WI38 (cell line): ENCODE data around the gene NRIP3.

Experiments used
- H3K4me3 ChIP-seq: 2 replicates; pipeline ENCODE4 v1.5.1; 2011; ENCODE audit warnings: low read depth, mild to moderate bottlenecking, control low read depth, low read length
- TF ChIP-seq, protein P1 (sequence below): IDR thresholded peaks from 2 replicates; pipeline ENCODE4 v1.5.1; 2012; ENCODE audit warnings: low read depth, mild to moderate bottlenecking, control low read depth, low read length

NRIP3 gene

DNA sequence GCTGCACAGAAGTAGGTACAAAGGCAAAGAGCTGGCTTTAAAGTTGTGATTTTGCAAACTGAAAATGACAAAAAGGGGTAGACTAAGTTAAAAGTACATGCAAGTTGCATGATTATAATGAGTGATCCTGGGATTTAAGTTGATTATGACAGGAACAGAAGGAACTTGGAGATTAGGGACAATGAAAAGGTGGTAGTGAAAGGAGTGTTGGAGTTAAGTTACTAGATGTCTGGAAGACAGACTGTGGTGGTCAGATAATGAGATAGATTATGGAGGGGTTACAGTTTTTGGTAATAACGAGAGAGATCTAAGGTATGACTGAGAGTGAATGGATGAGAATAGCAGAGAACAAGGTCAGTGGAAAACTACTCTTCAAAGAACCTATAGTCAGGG, 31.9 kb downstream of the NRIP3 start:
- H3K4me3 ChIP-seq = no peak overlapping the region

DNA sequence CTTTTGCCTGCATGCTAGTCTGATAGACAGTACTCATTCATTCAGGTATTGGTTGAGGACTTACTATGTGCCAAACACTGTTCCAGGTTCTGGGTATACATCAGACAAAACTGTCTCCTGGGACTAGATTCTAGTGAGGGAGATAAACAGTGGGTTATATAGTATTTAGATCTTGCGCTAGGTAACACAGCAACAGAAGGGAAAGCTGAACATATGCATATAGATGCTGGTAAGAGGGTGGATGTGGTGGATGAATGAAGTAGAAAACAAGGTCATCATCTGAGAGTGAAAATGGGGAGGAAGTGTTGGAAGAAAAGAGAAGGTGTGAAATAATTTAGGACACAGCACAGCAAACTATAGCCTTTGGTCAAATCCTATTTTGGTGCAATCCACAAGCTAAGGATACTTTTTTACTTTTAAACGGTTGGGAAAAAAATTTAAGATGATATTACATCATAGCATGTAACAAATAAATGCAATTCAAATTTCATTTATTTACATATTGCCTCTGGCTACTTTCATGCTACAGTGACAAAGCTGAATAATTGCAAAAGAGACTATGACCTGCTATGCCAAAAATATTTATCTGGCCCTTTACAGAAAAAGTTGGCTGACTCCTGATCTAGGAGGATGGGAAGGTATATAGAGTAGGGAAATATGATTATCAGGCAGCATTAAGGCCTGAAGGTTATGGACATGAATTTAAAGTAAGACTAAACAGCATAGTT, 32.4 kb downstream of the NRIP3 start:
- TF ChIP-seq, protein P1, sequence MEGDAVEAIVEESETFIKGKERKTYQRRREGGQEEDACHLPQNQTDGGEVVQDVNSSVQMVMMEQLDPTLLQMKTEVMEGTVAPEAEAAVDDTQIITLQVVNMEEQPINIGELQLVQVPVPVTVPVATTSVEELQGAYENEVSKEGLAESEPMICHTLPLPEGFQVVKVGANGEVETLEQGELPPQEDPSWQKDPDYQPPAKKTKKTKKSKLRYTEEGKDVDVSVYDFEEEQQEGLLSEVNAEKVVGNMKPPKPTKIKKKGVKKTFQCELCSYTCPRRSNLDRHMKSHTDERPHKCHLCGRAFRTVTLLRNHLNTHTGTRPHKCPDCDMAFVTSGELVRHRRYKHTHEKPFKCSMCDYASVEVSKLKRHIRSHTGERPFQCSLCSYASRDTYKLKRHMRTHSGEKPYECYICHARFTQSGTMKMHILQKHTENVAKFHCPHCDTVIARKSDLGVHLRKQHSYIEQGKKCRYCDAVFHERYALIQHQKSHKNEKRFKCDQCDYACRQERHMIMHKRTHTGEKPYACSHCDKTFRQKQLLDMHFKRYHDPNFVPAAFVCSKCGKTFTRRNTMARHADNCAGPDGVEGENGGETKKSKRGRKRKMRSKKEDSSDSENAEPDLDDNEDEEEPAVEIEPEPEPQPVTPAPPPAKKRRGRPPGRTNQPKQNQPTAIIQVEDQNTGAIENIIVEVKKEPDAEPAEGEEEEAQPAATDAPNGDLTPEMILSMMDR = no peak
- no peak overlapping the region for H3K4me3 ChIP-seq

More for the DNA sequence above, 31.9 kb downstream of the NRIP3 start:
- TF ChIP-seq, protein P1 = no peak

DNA sequence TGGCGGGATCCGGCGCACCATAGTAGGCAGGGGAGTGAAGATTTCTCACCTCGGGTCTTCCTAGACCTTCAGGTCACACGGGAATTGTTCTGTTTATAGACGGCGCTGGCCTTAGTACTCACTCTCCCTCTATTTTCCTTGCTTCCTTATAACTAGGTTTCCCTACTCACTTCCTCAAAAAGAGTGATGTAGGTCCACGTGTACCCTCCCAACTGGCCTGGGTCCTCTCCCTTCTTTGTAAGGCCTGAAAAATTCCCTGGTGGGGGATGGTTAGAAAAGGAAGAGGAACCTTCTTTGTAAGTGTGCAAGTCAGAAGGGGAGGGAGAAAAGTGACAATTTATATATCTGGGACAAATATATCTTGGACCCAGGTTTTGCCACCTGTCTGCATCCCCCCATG, 36.6 kb downstream of the NRIP3 start:
- TF ChIP-seq, protein P1 = no peak
- H3K4me3 ChIP-seq = no peak overlapping the region

DNA sequence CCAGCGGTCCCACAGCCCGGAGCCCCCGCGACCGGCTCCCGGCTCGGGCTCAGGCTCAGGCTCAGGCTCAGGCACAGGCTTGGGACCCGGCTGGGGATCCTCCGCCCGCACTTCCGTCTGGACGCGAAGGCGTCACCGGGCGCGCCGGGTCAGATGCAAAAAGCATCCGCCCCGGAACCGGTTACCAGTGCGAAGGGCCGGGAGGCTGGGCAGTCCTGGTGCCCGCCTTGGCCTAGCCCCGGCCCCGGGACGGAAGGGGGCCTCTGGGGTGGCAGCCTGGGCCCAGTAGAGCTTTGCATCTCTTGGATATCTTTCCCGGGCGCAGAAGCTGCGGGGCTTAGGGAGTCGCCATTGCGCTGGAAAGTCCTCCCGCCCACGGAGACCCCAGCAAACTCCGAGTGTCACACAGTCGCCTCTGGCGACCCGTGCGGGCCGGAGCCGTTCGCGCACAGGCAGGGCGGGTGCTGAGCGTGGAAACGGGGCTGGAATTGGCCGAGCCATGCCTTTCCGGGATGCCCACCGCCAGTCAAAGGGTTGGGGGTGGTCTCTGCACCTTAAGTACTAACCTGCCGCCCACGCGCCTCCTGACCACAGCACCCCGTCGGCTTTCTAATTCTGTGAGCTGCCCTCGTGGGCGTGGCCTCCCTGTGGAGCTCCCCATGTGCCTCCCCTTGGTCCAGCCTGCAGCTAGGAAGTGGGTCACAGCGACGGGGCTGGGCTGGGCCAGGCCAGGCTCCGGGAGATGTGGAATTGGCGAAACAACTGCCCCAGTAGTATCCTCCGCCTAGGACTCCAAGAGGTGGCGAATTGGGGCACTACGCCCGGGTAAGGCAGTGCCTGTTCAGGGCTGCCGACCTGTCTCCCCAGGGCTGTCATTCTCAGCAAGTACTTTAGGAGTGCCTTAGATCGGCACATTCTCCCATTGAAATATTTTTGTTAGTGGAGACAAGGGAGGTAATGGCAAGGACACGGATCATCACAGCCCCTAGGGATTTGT, 39.2 kb downstream of the NRIP3 start, which contains the start of gene TMEM9B:
Gene TMEM9B (minus strand): TSS at position 119 of the 997 bp plus-strand sequence. CDS start 129 bp downstream, outside the sequence.
- TF ChIP-seq, protein P1 = no peak
- peak within 1 kb of the TSS; percentile 89 for H3K4me3 ChIP-seq

DNA sequence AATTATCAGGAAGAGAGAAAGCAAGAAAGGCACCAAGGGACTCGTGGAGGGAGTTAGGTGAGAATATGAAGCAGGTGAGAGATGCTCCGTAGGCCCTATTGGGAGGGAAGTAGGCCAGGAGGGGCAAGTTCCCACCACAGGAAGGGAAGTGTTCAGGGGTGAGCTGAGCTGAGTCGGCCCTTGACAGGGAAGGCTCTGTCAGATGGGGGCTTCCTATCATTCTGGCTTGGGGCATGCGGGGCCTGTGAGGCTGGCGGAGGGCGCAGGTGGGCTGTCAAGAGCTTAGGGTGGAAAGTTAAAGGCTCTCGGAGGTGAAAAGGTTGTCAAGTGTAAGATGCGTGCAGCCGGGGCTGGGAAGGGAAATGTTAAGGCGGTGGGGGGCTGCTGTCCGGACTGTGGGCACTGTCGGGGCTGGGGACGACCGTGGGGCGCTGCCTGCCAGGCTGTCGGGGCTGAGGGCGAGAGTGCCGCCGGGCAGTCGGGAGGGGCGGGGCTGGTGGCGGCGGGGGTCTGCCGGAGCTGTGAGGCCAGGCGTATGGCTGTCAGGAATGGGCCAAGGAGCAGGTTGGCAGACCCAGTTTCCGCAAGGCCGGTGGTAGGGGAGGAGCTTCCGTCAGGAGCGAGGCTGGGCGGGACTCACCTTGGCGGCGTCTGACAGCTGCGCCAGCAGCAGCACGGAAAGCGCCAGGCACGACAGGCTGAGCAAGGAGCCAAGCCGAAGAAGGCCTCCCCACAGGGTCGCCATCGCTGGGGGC, 40.1 kb downstream of the NRIP3 start:
- TF ChIP-seq, protein P1 = no peak
- H3K4me3 ChIP-seq = peak overlapping the region; percentile 89

DNA sequence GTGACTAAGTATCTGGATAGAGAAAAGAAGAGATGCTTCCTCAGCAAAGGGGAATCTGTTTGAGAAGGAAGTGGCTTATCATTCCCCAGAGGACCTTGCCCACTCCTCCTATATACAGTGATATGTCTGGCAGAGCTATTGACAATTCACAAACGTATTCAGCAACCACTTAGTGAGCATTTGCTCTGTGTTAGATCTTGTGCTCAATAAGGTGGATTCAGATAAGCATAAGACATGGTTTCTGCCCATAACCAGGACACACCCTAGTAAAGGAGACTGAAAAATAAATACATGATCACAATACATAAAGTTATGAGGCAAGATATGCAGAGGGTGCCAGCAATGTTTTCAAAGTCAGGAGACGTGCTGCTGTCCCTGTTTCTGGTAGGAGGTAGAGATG, 41.0 kb downstream of the NRIP3 start:
- TF ChIP-seq, protein P1 = no peak
- peak overlapping the region; percentile 89 for H3K4me3 ChIP-seq
